NCI-H69 (cell line): ENCODE results near the gene CRCP.
A peak's percentile ranks its signal among the peaks of the same experiment; 100 is the strongest.
"Not testable (repeated sequence)": the region's sequence is repeated elsewhere in the genome, so short reads cannot be mapped to it uniquely, and the experiment has no call there.

Experiments
- DNase-seq: peaks from one replicate; lab custom pipeline; 2025; lab: John Stamatoyannopoulos, UW

The CRCP gene

DNA sequence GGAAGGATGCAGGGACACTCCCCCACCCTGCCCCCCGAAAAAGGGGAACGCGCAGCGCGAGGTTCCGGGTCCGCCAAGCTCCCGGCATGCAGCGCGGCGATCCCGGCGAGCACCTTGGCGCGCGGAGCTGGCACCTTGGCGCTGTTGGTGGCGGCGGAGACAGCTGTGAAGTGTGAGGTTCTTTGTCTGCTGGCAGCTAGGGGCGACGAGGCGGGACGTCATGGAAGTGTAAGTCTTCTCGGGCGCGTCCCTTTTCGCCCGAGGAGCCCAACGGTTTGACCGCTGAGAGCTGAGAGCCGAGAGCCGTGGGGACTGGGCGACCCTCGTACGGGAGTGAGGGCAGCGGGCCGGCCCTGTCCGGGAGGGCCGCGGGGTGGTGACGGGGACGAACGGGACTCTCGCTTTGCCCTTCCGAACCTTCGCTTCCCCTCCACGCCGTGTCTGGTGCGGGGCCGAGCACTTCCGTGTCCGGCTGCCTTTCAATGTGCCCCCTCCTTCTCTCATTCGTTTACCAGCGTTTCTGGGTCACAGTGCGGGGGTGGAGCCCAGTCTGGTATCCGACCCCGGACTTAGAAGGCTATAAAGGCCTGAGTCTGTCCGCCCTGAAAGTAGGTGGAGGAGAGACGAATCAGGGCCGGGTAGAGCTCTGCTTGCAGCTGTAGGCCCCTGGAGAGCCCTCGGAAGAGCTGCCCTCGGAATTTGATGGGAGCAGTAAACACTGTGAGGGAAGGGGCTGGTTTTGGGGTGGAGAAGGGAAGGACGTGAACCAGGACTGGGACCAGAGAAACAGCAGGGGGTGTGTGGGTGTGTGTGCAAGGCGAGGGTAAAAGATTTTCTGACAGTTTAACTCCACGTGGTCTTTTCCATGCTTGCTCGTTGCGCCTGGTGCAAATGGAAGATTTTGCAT lies at the start of gene CRCP:
Gene CRCP, plus strand, starts transcription at position 105 of the 907 bp plus-strand sequence. Its CDS starts 116 bp downstream, at position 221.
- DNase-seq: peak; percentile 92

DNA sequence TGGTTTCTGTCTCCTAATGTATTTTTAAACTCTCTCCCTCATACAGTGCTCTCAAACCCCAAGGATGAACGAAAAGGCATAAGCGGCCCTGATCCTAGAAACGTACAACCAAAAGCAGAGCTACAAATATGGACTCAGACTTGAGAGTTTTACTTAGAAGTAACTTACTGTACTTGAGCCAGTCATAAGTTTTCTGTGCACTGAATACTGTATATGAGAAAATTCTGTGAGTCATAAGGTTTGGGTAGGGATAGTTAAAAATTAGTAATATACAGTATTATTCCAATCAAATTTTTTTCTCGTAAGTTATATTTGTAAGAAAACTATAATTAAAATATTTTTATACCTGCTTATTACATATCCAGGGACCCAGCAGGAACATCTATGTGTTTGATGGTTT lies 44.9 kb upstream of the CRCP start:
- no peak for DNase-seq

DNA sequence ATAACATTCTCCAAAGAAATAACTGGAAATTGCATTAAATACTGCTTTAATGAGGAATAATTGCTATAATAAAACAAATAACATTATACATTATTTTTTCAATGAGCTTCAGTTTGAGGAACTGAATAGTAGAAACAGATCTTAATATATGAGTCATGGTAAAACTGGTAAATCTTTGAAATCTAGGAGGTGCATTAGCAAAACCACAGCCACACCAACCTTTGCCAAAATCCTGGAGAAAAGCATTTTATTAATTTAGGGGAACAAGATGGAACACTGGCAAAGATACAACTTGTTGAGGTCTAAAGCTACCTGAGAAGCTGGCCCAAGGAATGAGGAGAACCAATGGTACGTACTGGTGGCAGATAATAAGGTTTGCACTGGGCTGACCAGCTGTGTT lies 44.4 kb upstream of the CRCP start:
- DNase-seq: no peak

DNA sequence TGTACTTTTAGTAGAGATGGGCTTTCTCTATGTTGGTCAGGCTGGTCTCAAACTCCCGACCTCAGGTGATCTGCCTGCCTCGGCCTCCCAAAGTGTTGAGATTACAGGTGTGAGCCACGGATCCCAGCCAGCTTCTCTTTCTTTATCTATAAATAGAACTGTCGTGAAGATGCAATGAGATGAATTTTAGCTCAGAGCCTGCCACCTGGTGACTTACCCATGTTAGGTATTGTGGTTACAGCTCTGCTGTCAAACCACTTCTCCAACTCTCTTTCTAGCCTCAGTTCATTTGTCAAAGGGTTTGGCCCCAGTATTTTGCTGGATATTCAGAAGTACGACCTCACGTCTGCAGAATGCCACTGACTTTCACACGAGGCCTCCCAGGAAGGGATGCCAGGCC lies 42.4 kb upstream of the CRCP start:
- DNase-seq: not testable (repeated sequence)

DNA sequence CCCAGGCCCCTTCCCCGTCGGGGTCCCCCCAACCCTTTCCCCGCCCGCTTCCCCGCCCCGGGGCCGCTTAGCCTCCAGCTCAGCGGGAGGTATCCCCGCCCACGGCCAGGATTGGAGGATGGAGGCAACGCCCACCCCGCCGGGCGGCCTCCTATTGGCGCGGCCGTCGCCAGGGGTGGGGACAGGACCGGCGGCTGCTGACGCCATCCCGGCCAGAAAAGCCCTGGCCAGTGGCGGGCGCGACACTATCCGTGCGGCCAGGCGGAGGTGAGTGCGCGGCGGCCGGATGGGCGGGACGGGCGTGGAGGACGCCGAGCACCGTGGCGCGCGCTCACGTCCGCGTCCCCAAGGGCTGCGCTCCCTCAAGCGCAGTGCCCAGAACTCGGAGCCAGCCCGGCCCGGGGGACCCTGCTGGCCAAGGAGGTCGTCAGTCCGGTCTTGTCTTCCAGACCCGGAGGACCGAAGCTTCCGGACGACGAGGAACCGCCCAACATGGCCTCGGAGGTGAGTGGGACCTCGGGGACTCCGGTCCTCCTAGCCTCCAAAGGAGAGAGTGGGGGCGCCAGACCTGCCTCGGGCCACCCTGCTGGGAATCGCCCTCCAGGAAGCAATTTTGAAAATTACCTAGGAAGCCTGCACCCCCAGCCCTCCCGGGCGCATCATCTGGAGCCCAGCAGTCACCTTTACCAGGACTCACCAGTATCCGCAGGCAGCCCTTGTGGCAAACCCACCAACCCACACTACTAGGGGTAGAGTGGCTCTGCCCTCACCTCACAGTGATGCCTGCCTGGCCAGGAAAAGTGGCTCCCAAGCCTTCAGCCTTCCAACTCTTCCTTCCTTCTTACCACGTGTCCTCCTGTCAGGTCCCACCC lies 38.8 kb upstream of the CRCP start, which contains the start of gene ASL:
Gene ASL, plus strand, starts transcription at position 230 of the 872 bp plus-strand sequence. Its CDS starts 263 bp downstream, at position 493.
- DNase-seq: peak; percentile 98

DNA sequence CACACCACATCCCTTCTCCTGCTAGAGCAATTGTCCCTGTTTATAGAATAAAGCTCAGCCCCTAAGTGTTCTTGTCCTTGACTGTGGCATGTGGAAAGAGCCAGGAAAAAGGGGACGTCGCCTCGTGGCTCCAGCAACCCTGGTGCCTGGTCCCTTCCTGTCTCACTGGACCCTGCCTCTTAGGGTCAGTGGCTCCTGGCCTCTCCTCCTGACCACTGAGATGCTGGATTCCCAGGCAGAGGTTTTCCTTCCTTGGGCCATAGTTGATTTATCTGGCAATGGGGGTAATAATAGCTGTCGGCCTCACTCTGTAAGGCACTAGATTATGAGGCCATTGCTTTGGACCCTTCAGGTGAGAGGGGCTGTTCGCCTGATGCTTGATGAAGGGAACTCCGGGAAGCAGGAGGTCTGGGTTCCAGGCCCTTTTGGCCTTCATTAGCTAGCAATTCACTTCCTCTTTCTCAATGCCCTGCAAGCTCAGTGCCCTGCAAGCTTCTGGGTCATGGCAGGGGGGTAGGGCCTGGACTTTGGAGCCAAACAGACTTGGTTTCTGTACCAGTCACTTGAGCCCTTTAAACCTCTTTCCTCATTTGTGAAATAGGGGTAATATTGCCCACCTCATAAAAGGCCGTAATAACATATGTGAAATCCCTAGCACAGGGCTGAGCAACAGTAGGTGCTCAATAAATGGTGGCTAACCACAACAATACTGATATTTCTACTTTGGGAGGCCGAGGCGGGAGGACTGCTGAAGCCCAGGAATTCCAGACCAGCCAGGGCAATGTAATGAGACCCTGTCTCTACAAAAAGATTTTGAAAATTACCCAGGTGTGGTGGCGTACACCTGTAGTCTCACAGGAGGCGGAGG lies 38.0 kb upstream of the CRCP start:
- DNase-seq: no peak

DNA sequence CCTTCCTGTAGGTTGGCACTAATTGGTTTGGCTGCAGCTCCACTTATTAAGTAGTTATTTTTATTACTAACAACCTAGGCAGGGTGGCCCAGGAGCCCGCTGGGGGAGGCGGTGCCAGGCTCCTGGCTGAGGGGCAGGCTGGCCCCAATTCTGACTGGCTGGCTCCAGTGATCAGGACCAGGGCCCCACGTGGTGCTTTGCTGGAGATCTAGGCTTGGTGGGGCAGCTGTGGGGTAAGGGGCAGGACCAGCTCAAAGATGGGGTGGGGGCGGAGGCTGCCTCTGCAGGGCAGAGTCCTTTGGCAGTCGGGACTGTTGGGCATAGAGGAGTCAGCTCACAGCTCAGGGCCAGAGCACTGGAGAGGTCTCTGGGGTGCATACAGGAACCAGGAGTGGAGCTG lies 36.6 kb upstream of the CRCP start:
- DNase-seq: no peak

DNA sequence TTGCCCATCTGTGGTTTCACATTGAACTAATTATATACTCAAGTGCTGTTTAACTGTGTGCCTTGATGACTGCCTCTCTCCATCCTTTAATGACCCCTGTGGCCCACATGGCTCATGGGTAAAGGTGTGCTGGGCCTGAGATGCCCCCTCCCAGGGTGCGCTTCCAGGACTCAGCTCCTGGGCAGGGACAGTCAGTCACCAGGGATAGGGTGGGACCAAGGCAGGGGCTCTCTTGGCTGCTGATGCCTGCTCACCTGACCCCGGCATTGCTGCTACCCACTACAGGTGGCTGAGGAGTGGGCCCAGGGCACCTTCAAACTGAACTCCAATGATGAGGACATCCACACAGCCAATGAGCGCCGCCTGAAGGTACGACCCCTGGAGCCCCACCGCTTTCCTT lies 32.6 kb upstream of the CRCP start:
- DNase-seq: peak; percentile 65

DNA sequence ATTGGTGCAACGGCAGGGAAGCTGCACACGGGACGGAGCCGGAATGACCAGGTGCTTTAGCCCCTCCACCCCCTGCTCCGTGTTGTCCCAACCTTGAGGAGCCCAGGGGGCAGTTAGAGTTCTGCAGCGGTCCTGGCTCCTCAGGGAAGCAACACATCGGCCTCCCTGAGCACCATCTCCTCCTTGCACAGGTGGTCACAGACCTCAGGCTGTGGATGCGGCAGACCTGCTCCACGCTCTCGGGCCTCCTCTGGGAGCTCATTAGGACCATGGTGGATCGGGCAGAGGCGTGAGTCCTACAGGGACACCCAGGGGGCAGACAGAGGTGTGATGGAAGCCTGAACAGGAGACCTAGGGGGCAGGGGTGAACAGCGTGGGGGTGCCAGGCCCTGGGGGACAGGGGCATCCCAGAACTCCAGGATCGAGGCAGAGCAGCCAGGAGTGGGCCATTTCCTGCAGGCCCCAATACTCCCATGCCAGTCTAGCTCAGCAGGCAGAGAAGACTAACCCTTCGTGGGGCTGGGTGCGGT lies 31.7 kb upstream of the CRCP start:
- no peak for DNase-seq

DNA sequence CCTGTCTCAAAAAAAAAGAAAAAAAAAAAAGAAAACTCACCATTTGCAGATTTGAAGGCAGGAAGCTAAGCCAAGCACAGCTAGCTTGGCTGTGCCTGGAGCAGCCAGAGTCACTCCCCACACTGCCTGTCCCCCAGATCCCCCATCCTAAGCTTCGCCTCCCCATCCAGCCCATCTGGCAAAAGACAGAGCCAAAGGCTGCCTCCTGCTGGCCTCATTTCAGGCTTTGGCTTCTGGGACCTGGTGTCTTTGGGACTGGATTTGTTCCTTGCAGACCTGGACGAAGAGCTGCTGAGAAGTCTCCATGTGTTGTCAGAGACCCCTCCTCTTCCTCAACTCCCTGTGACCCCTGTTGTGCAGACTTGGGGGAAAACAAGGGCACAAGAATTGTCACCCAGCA lies 31.0 kb upstream of the CRCP start:
- DNase-seq: no peak

DNA sequence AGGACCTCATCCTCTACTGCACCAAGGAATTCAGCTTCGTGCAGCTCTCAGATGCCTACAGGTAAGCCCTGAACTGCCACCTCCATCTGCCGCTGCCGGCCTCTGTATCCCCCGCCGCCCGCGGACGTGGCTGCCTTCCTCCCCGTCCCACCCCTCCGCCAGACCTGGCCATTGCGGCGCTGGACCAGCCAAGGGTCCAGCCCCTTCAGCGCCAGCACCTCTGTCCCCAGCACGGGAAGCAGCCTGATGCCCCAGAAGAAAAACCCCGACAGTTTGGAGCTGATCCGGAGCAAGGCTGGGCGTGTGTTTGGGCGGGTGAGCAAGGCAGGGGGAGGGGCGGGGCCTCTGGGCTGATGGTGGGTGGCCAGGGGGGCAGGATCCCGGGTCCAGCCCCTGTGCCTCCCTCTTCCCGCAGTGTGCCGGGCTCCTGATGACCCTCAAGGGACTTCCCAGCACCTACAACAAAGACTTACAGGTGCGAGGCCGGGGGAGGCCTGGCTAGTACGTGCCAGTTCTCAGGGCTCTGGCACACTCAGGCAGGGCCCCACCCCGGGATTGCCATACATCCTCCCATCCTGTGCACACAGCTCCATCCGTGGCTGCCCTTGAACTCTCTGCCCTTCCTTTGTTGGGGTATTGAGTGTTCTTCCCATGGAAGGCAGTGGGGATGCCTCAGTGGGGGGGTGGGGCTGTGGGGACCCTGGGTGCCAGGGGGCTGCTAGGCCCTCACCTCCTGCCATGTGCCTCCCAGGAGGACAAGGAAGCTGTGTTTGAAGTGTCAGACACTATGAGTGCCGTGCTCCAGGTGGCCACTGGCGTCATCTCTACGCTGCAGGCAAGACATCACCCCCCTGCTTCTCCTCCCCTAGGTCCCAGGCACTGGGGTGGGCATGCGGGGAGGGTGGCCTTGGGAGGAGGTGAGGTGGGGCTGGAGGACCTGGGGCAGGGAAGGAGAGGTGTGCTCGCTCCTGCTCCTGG lies 25.5 kb upstream of the CRCP start:
- no peak for DNase-seq

DNA sequence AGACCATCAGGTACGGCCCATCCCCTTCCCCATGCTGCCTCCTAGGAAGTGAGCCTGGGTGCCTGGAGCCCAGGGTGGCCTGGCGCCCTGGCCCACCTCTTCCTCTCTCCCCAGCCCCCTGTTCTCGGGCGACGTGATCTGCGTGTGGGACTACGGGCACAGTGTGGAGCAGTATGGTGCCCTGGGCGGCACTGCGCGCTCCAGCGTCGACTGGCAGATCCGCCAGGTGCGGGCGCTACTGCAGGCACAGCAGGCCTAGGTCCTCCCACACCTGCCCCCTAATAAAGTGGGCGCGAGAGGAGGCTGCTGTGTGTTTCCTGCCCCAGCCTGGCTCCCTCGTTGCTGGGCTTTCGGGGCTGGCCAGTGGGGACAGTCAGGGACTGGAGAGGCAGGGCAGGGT lies 22.0 kb upstream of the CRCP start:
- no peak for DNase-seq

DNA sequence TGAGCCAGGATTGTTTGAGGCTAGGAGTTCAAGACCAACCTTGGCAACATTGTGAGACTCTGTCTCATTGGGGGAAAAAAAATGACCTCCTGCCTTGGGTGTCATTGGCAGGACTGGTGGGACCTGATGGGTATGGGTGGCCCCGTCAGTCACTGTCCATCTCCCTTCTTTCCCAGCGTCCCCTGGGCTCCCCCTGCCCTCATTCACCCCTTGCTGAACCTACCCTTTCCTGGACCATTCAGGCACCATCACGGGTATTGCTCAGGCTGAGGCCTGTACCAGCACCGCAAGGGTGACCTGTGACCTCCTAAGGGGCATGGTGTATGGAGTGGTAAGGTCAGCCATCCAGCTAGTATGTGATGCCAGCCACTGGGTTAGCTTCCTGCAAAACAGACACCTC lies 19.6 kb upstream of the CRCP start:
- DNase-seq: no peak

DNA sequence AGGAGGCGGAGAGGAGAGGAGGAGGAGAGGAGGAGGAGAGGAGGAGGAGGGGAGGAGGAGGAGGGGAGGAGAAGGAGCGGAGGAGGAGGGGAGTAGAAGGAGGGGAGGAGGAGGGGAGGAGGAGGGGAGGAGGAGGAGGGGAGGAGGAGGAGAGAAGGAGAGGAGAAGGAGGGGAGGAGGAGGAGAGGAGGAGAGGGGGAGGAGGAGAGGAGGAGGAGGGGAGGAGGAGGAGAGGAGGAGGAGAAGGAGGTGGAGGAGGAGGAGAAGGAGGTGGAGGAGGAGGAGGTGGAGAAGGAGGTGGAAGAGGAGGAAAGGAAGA lies 15.5 kb upstream of the CRCP start:
- peak; percentile 74 for DNase-seq

DNA sequence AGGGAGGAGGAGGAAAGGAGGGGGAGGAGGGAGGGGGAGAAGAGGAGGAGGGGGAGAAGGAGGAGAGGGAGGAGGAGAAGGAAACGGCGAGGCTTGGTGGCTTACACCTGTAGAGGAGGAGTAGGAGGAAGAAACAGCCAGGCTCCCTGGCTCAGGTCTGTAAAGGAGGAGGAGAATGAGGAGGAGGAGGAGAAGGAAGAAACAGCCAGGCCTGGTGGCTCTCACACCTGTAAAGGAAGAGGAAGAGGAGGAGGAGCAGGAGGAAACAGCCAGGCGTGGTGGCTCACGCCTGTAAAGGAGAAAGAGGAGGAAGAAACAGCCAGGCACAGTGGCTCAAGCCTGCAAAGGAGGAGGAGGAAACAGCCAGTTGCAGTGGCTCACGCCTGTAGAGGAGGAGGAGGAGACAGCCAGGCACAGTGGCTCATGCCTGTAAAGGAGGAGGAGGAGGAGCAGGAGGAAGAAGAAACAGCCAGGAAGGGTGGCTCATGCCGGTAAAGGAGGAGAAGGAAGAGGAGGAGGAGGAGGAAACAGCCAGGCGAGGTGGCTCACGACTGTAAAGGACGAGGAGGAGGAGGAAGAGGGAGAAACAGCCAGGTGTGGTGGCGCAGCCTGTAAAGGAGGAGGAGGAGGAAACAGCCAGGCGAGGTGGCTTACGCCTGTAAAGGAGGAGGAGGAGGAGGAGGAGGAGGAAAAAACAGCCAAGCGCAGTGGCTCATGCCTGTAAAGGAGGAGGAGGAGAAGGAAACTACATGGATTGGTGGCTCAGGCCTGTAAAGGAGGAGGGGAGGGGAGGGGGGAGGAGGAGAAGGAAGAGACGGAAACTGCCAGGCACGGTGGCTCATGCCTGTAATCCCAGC lies 14.9 kb upstream of the CRCP start:
- peak; percentile 97 for DNase-seq

DNA sequence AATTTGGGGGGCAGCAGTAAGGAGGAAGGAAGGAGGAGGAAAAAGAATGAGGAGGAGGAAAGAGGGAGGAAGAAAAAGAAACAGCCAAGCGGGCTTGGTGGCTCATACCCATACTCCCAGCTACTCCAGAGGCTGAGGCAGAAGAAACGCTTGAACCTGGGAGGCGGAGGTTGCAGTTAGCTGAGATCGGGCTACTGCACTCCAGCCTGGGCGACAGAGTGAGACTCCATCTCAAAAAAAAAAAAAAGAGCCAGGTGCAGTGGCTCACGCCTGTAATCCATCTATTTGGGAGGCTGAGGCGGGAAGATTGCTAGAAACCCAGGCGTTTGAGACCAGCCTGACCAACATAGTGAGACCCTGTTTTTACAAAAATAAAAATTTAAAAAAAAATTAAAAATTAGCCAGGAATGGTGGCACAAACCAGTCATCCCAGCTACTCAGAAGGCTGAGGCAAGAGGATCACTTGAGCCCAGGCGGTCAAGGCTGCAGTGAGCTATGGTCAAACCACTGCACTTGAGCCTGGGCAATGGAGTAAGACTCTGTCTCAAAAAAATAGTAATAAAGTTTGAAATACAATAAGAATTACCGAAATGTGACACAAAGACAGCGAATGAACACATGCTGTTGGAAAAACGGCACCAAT lies 14.1 kb upstream of the CRCP start:
- no peak for DNase-seq

DNA sequence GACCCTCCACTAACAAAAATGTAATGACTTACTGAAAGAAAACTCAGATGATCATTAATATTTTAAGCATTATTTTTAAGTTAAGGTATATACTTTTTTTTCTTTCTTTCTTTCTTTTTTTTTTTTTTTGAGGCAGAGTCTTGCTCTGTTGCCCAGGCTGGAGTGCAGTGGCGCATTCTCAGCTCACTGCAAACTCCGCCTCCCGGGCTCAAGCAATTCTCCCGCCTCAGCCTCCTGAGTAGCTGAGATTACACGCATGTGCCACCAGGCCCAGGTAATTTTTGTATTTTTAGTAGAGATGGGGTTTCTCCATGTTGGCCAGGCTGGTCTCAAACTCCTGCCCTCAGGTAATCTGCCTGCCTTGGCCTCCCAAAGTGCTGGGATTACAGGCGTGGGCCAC lies 12.5 kb upstream of the CRCP start:
- DNase-seq: not testable (repeated sequence)

DNA sequence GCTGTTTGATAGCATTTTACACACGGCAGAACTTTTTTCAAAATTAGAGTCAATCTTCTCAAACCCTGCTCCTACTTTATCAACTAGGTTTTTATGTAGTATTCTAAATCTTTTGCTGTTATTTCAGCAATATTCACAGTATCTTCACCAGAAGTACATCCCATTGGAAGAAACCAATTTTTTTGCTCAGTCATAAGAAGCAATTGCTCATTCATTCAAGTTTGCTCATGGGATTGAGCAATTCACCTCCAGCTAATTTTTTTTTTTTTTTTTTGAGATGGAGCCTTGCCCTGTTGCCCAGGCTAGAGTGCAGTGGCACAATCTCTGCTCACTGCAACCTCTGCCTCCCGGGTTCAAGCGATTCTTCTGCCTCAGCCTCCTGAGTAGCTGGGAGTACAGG lies 10.7 kb upstream of the CRCP start:
- DNase-seq: not testable (repeated sequence)

DNA sequence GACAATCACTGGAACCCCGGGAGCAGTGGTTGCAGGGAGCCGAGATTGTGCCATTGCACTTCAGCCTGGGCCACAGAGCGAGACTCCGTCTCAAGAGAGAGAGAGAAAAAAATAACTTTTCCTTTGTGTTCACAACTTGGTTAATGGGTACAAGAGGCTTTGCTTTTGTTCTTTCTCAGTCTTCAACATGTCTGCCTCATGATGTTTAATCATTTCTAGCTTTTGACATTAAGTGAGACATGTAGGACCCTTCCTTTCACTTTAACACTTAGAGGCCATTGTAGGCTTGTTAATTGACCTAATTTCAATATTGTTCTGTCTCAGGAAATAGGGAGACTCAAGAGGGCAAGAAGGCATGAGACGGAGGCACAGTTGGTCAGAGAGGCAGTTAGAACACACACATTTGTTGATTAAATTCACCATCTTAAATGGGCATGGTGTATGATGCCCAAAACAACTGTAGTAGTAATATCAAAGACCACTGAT lies 9.3 kb upstream of the CRCP start:
- DNase-seq: no peak
